DOHH2 (cell line): Measurements from ENCODE around the gene FSTL4.

ENCODE experiments used
- H3F3A ChIP-seq: fragments of 200-600 bp; sonication (generic), shearing (Covaris generic); 2 replicates; pipeline ENCODE4 v1.6.0; 2016; ENCODE audit warnings: antibody characterized with exemption, mild to moderate bottlenecking; ENCODE audit not compliant: control insufficient read depth, insufficient read depth
- H3K27ac ChIP-seq: fragments of 200-600 bp; sonication (generic); 2 replicates; pipeline ENCODE4 v1.5.1; 2014; ENCODE audit warnings: low read depth, mild to moderate bottlenecking, low read length, moderate library complexity
- H3K27me3 ChIP-seq: fragments of 200-600 bp; sonication (generic); 2 replicates; pipeline ENCODE4 v1.6.1; 2014; ENCODE audit warnings: mild to moderate bottlenecking, low read length, mixed read lengths; ENCODE audit not compliant: control insufficient read depth
- H3K36me3 ChIP-seq: fragments of 200-600 bp; sonication (generic); 2 replicates; pipeline ENCODE4 v1.6.1; 2014; ENCODE audit warnings: mild to moderate bottlenecking, low read length, moderate library complexity, mixed read lengths; ENCODE audit not compliant: control insufficient read depth
- H3K4me1 ChIP-seq: fragments of 200-600 bp; sonication (generic); 2 replicates; pipeline ENCODE4 v1.6.1; 2014; ENCODE audit warnings: mild to moderate bottlenecking, low read length, mixed read lengths; ENCODE audit not compliant: control insufficient read depth
- H3K4me2 ChIP-seq: fragments of 200-600 bp; sonication (generic); 2 replicates; pipeline ENCODE4 v1.6.0; 2014; ENCODE audit warnings: mild to moderate bottlenecking, low read length, moderate library complexity
- H3K4me3 ChIP-seq: fragments of 200-600 bp; sonication (generic); 2 replicates; pipeline ENCODE4 v1.5.1; 2014; ENCODE audit warnings: mild to moderate bottlenecking, low read length, mixed read lengths
- H3K79me2 ChIP-seq: fragments of 200-600 bp; sonication (generic); 2 replicates; pipeline ENCODE4 v1.6.1; 2014; ENCODE audit warnings: mild to moderate bottlenecking, low read length, mixed read lengths; ENCODE audit not compliant: control insufficient read depth
- H3K9me2 ChIP-seq: fragments of 200-600 bp; sonication (generic); replicated peaks from 2 replicates; pipeline ENCODE4 v1.6.1; 2014; ENCODE audit warnings: mild to moderate bottlenecking, low read length, mixed read lengths; ENCODE audit not compliant: control insufficient read depth
- H3K9me3 ChIP-seq: fragments of 200-600 bp; sonication (generic); 2 replicates; pipeline ENCODE4 v1.6.1; 2014; ENCODE audit warnings: antibody characterized with exemption, low read length, mixed read lengths; ENCODE audit not compliant: control insufficient read depth, insufficient read depth
- H4K20me1 ChIP-seq: fragments of 200-600 bp; sonication (generic); 2 replicates; pipeline ENCODE4 v1.6.0; 2014; ENCODE audit warnings: low read depth, mild to moderate bottlenecking, antibody characterized with exemption, low read length, moderate library complexity; ENCODE audit not compliant: control insufficient read depth, insufficient read depth
- EZH2phosphoT487 ChIP-seq: fragments of 200-600 bp; sonication (generic); IDR thresholded peaks from 2 replicates; pipeline ENCODE4 v1.6.1; 2017; ENCODE audit warnings: borderline replicate concordance, mild to moderate bottlenecking, antibody characterized with exemption, low read length, moderate library complexity, mixed read lengths
- TF ChIP-seq, protein P1 (sequence below): fragments of 200-600 bp; sonication (generic); IDR thresholded peaks from one replicate; pipeline ENCODE4 v1.5.1; 2014; ENCODE audit warnings: antibody characterized with exemption, mild to moderate bottlenecking, low read depth, low read length; ENCODE audit not compliant: poor library complexity, severe bottlenecking

FSTL4 gene

DNA sequence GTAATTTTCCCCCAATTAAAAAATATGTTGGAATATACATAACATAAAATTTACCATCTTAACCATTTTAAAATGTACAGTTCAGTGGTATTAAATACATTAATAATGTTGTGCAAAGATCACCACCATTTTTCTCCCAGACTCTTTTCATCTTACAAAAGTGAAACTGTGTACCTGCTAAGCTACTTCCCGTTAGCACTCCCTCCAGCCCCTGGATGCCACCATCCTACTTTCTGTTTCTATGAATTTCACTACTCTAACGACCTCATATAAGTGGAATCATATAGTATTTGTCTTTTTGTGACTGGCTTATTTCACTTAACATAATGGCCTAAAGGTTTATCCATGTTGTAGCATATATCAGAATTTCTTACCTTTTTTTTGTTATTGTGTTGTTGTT, 447.6 kb downstream of the FSTL4 start:
- Histone ChIP-seq H3K27ac (no peak overlapping the region), H3F3A (no peaks in the 10 kb centered on the region), H3K36me3 (no peaks in the 10 kb centered on the region), H3K79me2 (no peaks in the 10 kb centered on the region), H3K4me2 (no peak overlapping the region), H3K9me3 (no peaks in the 10 kb centered on the region), H4K20me1 (no peaks in the 10 kb centered on the region), H3K27me3 (peaks cover 2% of the 10 kb centered on the region; the same call in 1 of the 2 replicates), H3K4me3 (no peak overlapping the region), H3K9me2 (no peaks in the 10 kb centered on the region), H3K4me1 (no peaks in the 10 kb centered on the region)
- no peak for TF ChIP-seq EZH2phosphoT487
- TF ChIP-seq, protein P1, sequence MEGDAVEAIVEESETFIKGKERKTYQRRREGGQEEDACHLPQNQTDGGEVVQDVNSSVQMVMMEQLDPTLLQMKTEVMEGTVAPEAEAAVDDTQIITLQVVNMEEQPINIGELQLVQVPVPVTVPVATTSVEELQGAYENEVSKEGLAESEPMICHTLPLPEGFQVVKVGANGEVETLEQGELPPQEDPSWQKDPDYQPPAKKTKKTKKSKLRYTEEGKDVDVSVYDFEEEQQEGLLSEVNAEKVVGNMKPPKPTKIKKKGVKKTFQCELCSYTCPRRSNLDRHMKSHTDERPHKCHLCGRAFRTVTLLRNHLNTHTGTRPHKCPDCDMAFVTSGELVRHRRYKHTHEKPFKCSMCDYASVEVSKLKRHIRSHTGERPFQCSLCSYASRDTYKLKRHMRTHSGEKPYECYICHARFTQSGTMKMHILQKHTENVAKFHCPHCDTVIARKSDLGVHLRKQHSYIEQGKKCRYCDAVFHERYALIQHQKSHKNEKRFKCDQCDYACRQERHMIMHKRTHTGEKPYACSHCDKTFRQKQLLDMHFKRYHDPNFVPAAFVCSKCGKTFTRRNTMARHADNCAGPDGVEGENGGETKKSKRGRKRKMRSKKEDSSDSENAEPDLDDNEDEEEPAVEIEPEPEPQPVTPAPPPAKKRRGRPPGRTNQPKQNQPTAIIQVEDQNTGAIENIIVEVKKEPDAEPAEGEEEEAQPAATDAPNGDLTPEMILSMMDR = no peak

DNA sequence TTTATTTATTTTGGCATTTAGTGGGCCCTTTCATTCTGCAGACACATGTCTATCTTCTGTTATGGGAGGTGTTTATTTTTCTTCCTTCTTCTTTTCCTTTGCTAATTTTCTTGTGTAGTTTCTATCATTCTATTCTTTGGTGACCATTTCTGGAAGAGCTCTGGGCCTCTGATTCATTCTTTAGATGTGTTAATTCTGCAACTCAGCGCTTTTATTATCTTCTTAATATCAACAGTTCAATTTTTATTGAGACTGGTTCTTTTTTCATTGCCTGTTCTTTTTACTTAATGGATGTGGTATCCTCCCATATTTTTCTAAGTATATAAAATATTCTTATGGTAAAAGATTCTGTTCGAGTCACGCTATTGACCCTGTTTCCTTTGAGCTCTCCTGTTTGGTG, 448.5 kb downstream of the FSTL4 start:
- no peaks in the 10 kb centered on the region for H3K9me3 ChIP-seq
- H4K20me1 ChIP-seq = no peaks in the 10 kb centered on the region
- H3K27me3 ChIP-seq = peaks cover 2% of the 10 kb centered on the region; the same call in 1 of the 2 replicates
- H3F3A ChIP-seq = no peaks in the 10 kb centered on the region
- H3K27ac ChIP-seq = no peak overlapping the region
- TF ChIP-seq, protein P1 = no peak
- TF ChIP-seq EZH2phosphoT487 = no peak
- no peaks in the 10 kb centered on the region for H3K36me3 ChIP-seq
- H3K4me2 ChIP-seq = no peak overlapping the region
- no peaks in the 10 kb centered on the region for H3K4me1 ChIP-seq
- no peaks in the 10 kb centered on the region for H3K79me2 ChIP-seq
- H3K4me3 ChIP-seq = no peak overlapping the region
- no peaks in the 10 kb centered on the region for H3K9me2 ChIP-seq

DNA sequence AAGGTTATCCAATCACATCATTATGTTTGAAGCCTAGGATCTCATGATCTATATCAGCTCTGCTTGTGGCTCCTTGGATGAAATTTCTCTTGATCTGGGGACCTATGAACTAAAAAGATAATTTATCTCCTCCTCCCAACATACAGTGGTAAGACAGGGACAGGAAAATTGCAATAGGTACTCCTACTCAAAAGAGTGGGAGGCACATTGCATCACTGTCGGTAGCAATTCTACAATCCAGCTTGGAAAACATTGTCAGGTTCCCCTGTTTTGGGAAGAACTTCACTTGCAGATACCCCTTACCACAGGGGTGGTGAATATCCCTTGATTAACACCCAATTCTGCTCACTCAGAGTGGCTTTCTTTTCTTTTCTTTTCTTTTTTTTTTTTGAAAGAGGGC, 452.8 kb downstream of the FSTL4 start:
- Histone ChIP-seq H3K4me3 (no peak overlapping the region), H3K79me2 (no peaks in the 10 kb centered on the region), H3K9me3 (no peaks in the 10 kb centered on the region), H3K36me3 (no peaks in the 10 kb centered on the region), H3K9me2 (no peaks in the 10 kb centered on the region), H3K27me3 (peaks cover 2% of the 10 kb centered on the region; the same call in 1 of the 2 replicates), H3F3A (no peaks in the 10 kb centered on the region), H3K27ac (no peak overlapping the region), H3K4me1 (no peaks in the 10 kb centered on the region), H4K20me1 (no peaks in the 10 kb centered on the region), H3K4me2 (no peak overlapping the region)
- no peak for TF ChIP-seq EZH2phosphoT487
- TF ChIP-seq, protein P1 = no peak
